ENCODE measurements around the gene S100A4.

DNA sequence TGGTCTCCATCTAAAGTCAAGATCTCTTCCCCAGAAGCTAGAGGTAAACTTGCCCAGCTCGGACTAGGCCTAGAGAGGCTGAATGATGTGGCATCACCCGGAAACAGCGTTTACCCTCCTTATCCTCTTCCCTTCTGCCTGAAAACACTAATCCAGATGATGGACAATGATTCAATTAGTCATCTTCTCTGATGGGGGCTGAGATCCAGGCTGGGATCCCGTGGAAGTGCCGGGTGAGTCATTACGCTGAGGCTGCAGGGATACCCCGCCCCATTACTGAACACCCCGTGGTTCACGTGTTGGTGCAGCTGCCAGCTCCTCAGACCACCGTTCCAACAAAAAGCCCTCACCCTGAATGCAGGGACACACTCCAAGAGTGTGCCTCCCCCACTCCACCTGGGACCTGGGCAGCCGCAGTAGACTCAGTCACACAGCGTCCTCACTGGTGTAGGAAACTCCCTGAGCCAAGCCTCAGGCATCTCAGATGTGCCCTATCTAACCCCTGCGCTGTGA is 11.9 kb downstream of the S100A4 start:
- TF ChIP-seq, protein P1, sequence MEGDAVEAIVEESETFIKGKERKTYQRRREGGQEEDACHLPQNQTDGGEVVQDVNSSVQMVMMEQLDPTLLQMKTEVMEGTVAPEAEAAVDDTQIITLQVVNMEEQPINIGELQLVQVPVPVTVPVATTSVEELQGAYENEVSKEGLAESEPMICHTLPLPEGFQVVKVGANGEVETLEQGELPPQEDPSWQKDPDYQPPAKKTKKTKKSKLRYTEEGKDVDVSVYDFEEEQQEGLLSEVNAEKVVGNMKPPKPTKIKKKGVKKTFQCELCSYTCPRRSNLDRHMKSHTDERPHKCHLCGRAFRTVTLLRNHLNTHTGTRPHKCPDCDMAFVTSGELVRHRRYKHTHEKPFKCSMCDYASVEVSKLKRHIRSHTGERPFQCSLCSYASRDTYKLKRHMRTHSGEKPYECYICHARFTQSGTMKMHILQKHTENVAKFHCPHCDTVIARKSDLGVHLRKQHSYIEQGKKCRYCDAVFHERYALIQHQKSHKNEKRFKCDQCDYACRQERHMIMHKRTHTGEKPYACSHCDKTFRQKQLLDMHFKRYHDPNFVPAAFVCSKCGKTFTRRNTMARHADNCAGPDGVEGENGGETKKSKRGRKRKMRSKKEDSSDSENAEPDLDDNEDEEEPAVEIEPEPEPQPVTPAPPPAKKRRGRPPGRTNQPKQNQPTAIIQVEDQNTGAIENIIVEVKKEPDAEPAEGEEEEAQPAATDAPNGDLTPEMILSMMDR (IDR thresholded peaks at IDR 0.05), result no peak
- TF ChIP-seq ZFX (IDR thresholded peaks at IDR 0.05; ENCODE audit: borderline replicate concordance), result no peak

Data from 22Rv1 (cell line).